ENCODE results near the gene COLQ.

- TF ChIP-seq SP1 (IDR thresholded peaks at IDR 0.05) (no peak), RAD21 (IDR thresholded peaks at IDR 0.05) (no peak), TAF1 (conservative IDR thresholded peaks at IDR 0.05) (no peak), JUND (IDR thresholded peaks at IDR 0.05) (no peak), FOXA1 (IDR thresholded peaks at IDR 0.05) (no peak), GABPA (IDR thresholded peaks at IDR 0.05 in 1 of 2, conservative IDR thresholded peaks at IDR 0.05 in 1 of 2) (no peak)
- TF ChIP-seq, protein P1, sequence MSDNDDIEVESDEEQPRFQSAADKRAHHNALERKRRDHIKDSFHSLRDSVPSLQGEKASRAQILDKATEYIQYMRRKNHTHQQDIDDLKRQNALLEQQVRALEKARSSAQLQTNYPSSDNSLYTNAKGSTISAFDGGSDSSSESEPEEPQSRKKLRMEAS (IDR thresholded peaks at IDR 0.05) = no peak
- TF ChIP-seq, protein P2, sequence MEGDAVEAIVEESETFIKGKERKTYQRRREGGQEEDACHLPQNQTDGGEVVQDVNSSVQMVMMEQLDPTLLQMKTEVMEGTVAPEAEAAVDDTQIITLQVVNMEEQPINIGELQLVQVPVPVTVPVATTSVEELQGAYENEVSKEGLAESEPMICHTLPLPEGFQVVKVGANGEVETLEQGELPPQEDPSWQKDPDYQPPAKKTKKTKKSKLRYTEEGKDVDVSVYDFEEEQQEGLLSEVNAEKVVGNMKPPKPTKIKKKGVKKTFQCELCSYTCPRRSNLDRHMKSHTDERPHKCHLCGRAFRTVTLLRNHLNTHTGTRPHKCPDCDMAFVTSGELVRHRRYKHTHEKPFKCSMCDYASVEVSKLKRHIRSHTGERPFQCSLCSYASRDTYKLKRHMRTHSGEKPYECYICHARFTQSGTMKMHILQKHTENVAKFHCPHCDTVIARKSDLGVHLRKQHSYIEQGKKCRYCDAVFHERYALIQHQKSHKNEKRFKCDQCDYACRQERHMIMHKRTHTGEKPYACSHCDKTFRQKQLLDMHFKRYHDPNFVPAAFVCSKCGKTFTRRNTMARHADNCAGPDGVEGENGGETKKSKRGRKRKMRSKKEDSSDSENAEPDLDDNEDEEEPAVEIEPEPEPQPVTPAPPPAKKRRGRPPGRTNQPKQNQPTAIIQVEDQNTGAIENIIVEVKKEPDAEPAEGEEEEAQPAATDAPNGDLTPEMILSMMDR (IDR thresholded peaks at IDR 0.05; ENCODE audit: low read depth, low read length, missing input control) = no peak
Measured at GRCh38 chr3:15541371-15541770, 19.9 kb upstream of the COLQ start.
